T-cell (primary cell): ENCODE measurements around the gene WWTR1. TPM values are rescaled to one million over a fixed set of nuclear protein-coding genes. Genes with fewer than 3 reads are reported as not detected.

Experiments
- ATAC-seq, 4 experiments: fragments of 200-7000 bp in 3 of 4; fragments of 150-1000 bp in 1 of 4; cut with Tn5 transposase; replicated peaks in 1 of 4; 1 replicate in 3 of 4; 2 replicates in 1 of 4; pipeline ENCODE4 v1.10.0; 2021; ENCODE audit warnings: moderate library complexity in 3 of 4, mild to moderate bottlenecking in 2 of 4, moderate number of reproducible peaks in 1 of 4
- CTCF ChIA-PET, 2 donors: fragments of 300-600 bp; sonication (Branson Sonifier 250); formaldehyde crosslinking; loops; one replicate each; lab custom pipeline; 2022; ENCODE audit warnings: antibody characterized with exemption in 2 of 2; lab: Charles Lee
- POLR2A ChIA-PET, 2 donors: fragments of 300-600 bp; sonication (Branson Sonifier 250); formaldehyde crosslinking; loops; one replicate each; lab custom pipeline; 2022; ENCODE audit warnings: antibody characterized with exemption in 2 of 2; lab: Charles Lee
- DNase-seq, 35 experiments: peaks; one replicate each; pipeline versions ENCODE4 v3.0.0 to v3.0.0-alpha.2; 2013 to 2023
- H3K27ac ChIP-seq: one replicate; pipeline ENCODE4 v1.5.1; 2013; ENCODE audit warnings: low read length
- H3K27me3 ChIP-seq, 2 experiments: replicated peaks in 1 of 2; 1 replicate in 1 of 2; 2 replicates in 1 of 2; pipeline versions ENCODE4 v1.6.1 to v1.7.0; 2013; ENCODE audit warnings: low read length in 1 of 2, mixed read lengths in 1 of 2; ENCODE audit not compliant: control insufficient read depth in 2 of 2, insufficient read depth in 2 of 2; ENCODE audit errors: extremely low read depth in 1 of 2
- H3K36me3 ChIP-seq, 2 donors: 1 replicate in 1 of 2; 2 replicates in 1 of 2; pipeline versions ENCODE4 v1.6.1 to v1.7.0; 2013; ENCODE audit warnings: low read length in 1 of 2; ENCODE audit not compliant: control insufficient read depth in 2 of 2, insufficient read depth in 1 of 2; ENCODE audit errors: extremely low read depth in 1 of 2
- H3K4me1 ChIP-seq, 2 experiments: 1 replicate in 1 of 2; 2 replicates in 1 of 2; pipeline versions ENCODE4 v1.6.1 to v1.7.0; 2013; ENCODE audit warnings: low read length in 2 of 2, mixed read lengths in 1 of 2; ENCODE audit not compliant: insufficient read depth in 2 of 2, control insufficient read depth in 1 of 2; ENCODE audit errors: extremely low read depth in 1 of 2
- H3K4me3 ChIP-seq, 2 donors: 1 replicate in 1 of 2; 2 replicates in 1 of 2; pipeline versions ENCODE4 v1.5.1 to v1.7.0; 2013; ENCODE audit warnings: mild to moderate bottlenecking in 2 of 2, low read length in 1 of 2, moderate library complexity in 1 of 2; ENCODE audit not compliant: control insufficient read depth in 1 of 2; ENCODE audit errors: extremely low read depth in 1 of 2
- H3K9me3 ChIP-seq: 2 replicates; pipeline ENCODE4 v1.7.0; 2013
- H3K27ac Mint-ChIP-seq, 2 donors: one replicate each; pipeline ENCODE4 v1.8.0; 2020 to 2021; ENCODE audit warnings: mild to moderate bottlenecking in 2 of 2, mixed read lengths in 2 of 2
- H3K27me3 Mint-ChIP-seq, 2 donors: one replicate each; pipeline ENCODE4 v1.8.0; 2021 to 2022; ENCODE audit warnings: mixed read lengths in 2 of 2
- H3K36me3 Mint-ChIP-seq: one replicate; pipeline ENCODE4 v1.8.0; 2021; ENCODE audit warnings: mixed read lengths
- H3K4me1 Mint-ChIP-seq, 3 donors: one replicate each; pipeline ENCODE4 v1.8.0; 2020 to 2022; ENCODE audit warnings: mixed read lengths in 3 of 3, mild to moderate bottlenecking in 1 of 3
- H3K4me3 Mint-ChIP-seq, 3 donors: one replicate each; pipeline ENCODE4 v1.8.0; 2020 to 2022; ENCODE audit warnings: mild to moderate bottlenecking in 3 of 3, mixed read lengths in 3 of 3, moderate library complexity in 3 of 3
- H3K9me3 Mint-ChIP-seq, 3 donors: one replicate each; pipeline ENCODE4 v1.8.0; 2020 to 2022; ENCODE audit warnings: mixed read lengths in 3 of 3
- WGBS: methylation state at CpG from one replicate; pipeline ENCODE4 v1.1.5; 2013; ENCODE audit warnings: missing lambda C conversion rate; ENCODE audit not compliant: insufficient coverage; 5-methylcytosine and 5-hydroxymethylcytosine counted together
- total RNA-seq, 35 experiments: library from RNA in 6 of 35; stranded (reverse) in 6 of 35; fragments of 120-200 nt in 1 of 35; gene quantifications; one replicate each; pipeline versions ENCODE4 v1.2.1 to v1.2.4 and lab custom pipeline; 2013 to 2026

The WWTR1 gene
- total RNA-seq, 5 donors from 2014 or later (not counting 1 experiment from before 2014, with no cell fraction given): 0.43 to 1.6 (median 1.1) TPM

DNA sequence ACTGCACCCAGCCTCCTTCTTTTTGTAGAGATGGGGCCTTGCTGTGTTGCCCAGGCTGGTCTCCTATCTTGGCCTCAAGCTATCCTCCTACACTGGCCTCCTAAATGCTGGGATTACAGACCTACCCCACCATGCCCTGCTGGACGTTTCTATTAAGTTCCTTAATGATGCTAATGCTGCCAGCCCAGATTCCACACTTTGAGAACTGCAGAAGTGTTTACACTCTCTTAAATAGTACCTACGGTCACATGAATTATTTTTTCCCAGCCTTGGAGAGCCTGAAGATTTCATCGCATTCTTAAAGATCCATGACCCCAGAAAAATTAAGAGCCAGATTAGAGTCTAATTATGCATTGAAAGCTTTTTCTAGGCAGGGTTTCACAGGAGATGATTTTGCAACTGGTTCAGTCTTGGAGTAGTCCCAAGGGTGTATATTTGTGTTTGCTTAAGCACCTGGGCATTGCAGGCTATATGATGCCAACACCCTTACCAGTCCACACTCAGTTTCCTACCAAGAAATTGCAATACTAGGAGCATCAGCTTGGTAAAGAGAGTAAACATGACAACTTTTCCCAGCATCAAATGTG lies 146.7 kb downstream of the WWTR1 start:
- Histone ChIP-seq H3K4me1 (no peaks in the 10 kb centered on the region), H3K27me3 (peaks cover 0 to 6% of the 10 kb centered on the region in 2 experiments), H3K27ac (no peak overlapping the region), H3K4me3 (no peak overlapping the region), H3K36me3 (no peaks in the 10 kb centered on the region), H3K9me3 (no peaks in the 10 kb centered on the region)
- ATAC-seq (no peak), DNase-seq (no peak)
- ChIA-PET CTCF (interaction anchor here in 1 of 2 donors (0.6 kb wide), 1 partner anchor 213 kb away, joined by 3 read pairs; no protein-coding TSS in a partner anchor), POLR2A (no interaction called here)
- H3K36me3 Mint-ChIP-seq: no peaks in the 10 kb centered on the region
- H3K27me3 Mint-ChIP-seq: peaks cover 11 to 19% of the 10 kb centered on the region in 2 donors
- 56% methylated on average over 2 of the region's 3 CpGs for WGBS
- no peaks in the 10 kb centered on the region for H3K9me3 Mint-ChIP-seq
- H3K4me1 Mint-ChIP-seq: peaks cover 11 to 13% (median 12%) of the 10 kb centered on the region in 3 donors
- H3K27ac Mint-ChIP-seq: no peak overlapping the region
- no peak overlapping the region for H3K4me3 Mint-ChIP-seq

DNA sequence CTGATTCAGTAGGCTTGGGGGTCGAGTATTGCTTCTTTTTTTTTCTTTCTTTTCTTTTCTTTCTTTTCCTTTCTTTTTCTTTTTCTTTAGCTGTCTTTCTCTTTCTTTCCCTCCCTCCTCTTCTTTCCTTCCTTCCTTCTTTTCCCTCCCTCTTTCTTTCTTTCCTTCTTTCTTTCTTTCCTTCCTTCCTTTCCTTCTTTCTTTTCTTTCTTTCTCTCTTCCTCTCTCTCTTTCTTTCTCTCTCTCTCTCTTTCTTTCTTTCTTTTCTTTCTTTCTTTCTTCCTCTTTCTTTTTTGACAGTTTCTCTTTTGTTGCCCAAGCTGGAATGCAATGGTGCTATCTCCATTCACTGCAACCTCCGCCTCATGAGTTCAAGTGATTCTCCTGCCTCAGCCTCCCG lies 147.3 kb downstream of the WWTR1 start:
- Mint-ChIP-seq H3K36me3 (no peaks in the 10 kb centered on the region), H3K4me1 (peaks cover 11 to 13% (median 12%) of the 10 kb centered on the region in 3 donors), H3K27ac (no peak overlapping the region), H3K4me3 (no peak overlapping the region), H3K9me3 (no peaks in the 10 kb centered on the region), H3K27me3 (peaks cover 11 to 19% of the 10 kb centered on the region in 2 donors)
- ATAC-seq (no peak), DNase-seq (no peak)
- H3K36me3 ChIP-seq: no peaks in the 10 kb centered on the region
- CTCF ChIA-PET: interaction anchor here in 1 of 2 donors (0.5 kb wide), 1 partner anchor 26 kb away, joined by 3 read pairs; no protein-coding TSS in a partner anchor
- no peak overlapping the region for H3K4me3 ChIP-seq
- no peaks in the 10 kb centered on the region for H3K9me3 ChIP-seq
- POLR2A ChIA-PET: no interaction called here
- peaks cover 0 to 6% of the 10 kb centered on the region in 2 experiments for H3K27me3 ChIP-seq
- H3K27ac ChIP-seq: no peak overlapping the region
- 100% methylated on average over 2 of the region's 3 CpGs for WGBS
- no peaks in the 10 kb centered on the region for H3K4me1 ChIP-seq

GRCh38 chr3:149509526-149509925 lies 148.3 kb downstream of the WWTR1 start:
- peaks cover 11 to 13% (median 12%) of the 10 kb centered on the region in 3 donors for H3K4me1 Mint-ChIP-seq

DNA sequence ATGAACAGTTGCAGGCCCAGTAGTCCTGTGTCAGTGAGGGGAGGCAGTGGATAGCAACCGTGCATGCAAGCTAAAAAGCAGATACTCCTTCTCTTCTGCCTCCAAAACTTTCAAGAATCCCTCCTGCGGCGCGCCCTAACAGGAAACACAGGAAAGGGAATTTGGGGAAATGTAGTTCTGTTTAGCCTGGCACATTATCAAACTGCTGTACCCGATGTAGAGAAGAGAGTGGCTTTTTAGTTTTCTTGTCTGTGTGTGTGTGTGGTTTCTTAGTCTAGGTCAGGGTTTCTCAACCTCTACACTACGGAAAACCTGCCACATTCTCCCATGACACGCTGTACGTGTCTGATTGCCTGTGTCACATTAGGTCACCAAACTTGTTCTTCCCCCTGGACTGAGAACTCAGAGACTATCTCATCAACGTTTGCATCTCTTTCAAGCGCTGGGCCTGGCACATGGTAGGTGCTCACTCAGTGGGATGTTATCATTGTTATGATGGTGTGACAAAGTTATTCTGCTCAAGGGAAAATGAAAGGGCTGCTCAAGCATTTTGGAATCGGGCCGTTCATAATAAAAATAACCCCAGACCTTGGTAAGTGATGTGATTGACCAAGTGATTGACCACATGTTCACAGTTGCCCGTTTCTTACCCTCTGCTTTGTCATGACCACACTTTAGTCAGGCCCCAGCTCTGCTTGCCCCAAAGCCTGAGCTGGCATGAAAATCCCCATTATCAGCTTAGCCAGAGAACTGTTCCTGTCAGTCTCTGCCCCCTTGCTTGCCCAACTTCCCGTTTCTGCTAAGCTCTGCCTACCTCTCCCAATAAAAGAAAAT lies 150.1 kb downstream of the WWTR1 start:
- CTCF ChIA-PET: no interaction called here
- H3K4me1 Mint-ChIP-seq: peaks cover 11 to 13% (median 12%) of the 10 kb centered on the region in 3 donors
- H3K27ac ChIP-seq: no peak overlapping the region
- WGBS: 24% methylated on average over 7 of the region's 14 CpGs
- DNase-seq (peak in 1 of 35 experiments; percentile 21), ATAC-seq (no peak)
- H3K36me3 ChIP-seq: no peaks in the 10 kb centered on the region
- H3K27ac Mint-ChIP-seq: no peak overlapping the region
- no peaks in the 10 kb centered on the region for H3K9me3 ChIP-seq
- H3K4me3 ChIP-seq: no peak overlapping the region
- H3K27me3 ChIP-seq: peaks cover 0 to 6% of the 10 kb centered on the region in 2 experiments
- H3K9me3 Mint-ChIP-seq: no peaks in the 10 kb centered on the region
- no peak overlapping the region for H3K4me3 Mint-ChIP-seq
- peaks cover 9 to 18% of the 10 kb centered on the region in 2 donors for H3K27me3 Mint-ChIP-seq
- no peaks in the 10 kb centered on the region for H3K4me1 ChIP-seq
- POLR2A ChIA-PET: no interaction called here
- H3K36me3 Mint-ChIP-seq: no peaks in the 10 kb centered on the region

More at GRCh38 chr3:149509526-149509925, 148.3 kb downstream of the WWTR1 start:
- no peaks in the 10 kb centered on the region for H3K4me1 ChIP-seq
- H3K36me3 ChIP-seq: no peaks in the 10 kb centered on the region
- H3K9me3 Mint-ChIP-seq: no peaks in the 10 kb centered on the region
- ATAC-seq (no peak), DNase-seq (no peak)
- no peaks in the 10 kb centered on the region for H3K36me3 Mint-ChIP-seq
- WGBS: no CpG with 5 or more reads among the region's 3 CpGs
- H3K27me3 ChIP-seq: peaks cover 0 to 6% of the 10 kb centered on the region in 2 experiments
- no peak overlapping the region for H3K4me3 ChIP-seq
- H3K27me3 Mint-ChIP-seq: peaks cover 11 to 19% of the 10 kb centered on the region in 2 donors
- POLR2A ChIA-PET: no interaction called here
- H3K9me3 ChIP-seq: no peaks in the 10 kb centered on the region
- CTCF ChIA-PET: interaction anchor here in 1 of 2 donors (0.6 to 0.7 kb wide), 2 partner anchors 13 to 389 kb away, joined by 3 read pairs; no protein-coding TSS in a partner anchor
- no peak overlapping the region for H3K27ac ChIP-seq
- no peak overlapping the region for H3K4me3 Mint-ChIP-seq
- no peak overlapping the region for H3K27ac Mint-ChIP-seq

DNA sequence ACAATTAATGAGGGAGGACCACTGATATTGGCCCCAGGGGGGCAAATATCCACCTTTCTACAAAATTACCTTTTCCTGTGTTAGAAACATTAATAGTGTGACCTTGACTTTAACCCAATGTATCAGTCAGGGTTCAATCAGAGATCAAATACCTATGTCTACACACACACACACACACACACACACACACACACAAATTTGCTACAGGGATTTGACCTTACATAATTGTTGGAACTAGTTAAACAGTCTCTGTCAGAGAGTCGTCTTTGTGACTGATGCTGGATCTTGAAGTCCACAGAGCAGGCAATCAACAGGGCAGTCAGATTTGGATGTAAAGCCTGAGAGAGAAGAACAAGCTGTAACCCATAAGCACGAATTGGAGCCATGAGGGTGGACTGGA lies 150.9 kb downstream of the WWTR1 start:
- CTCF ChIA-PET: no interaction called here

GRCh38 chr3:149506540-149506939 lies 151.3 kb downstream of the WWTR1 start:
- Histone ChIP-seq H3K4me3 (no peak overlapping the region), H3K27ac (no peak overlapping the region), H3K9me3 (no peaks in the 10 kb centered on the region), H3K36me3 (no peaks in the 10 kb centered on the region), H3K27me3 (peaks cover 0 to 4% of the 10 kb centered on the region in 2 experiments), H3K4me1 (no peaks in the 10 kb centered on the region)
- Mint-ChIP-seq H3K9me3 (no peaks in the 10 kb centered on the region), H3K27ac (no peak overlapping the region), H3K4me1 (peaks cover 6 to 13% (median 8%) of the 10 kb centered on the region in 3 donors), H3K36me3 (no peaks in the 10 kb centered on the region), H3K27me3 (peaks cover 4 to 11% of the 10 kb centered on the region in 2 donors), H3K4me3 (no peak overlapping the region)
- POLR2A ChIA-PET: no interaction called here
- ATAC-seq: no peak
- WGBS: no CpG with 5 or more reads among the region's 1 CpG
- DNase-seq: no peak
- CTCF ChIA-PET: no interaction called here

More for the DNA sequence above, 150.9 kb downstream of the WWTR1 start:
- no peak for DNase-seq
- peaks cover 4 to 11% of the 10 kb centered on the region in 2 donors for H3K27me3 Mint-ChIP-seq
- H3K4me3 Mint-ChIP-seq: no peak overlapping the region
- no peak overlapping the region for H3K4me3 ChIP-seq
- H3K27ac Mint-ChIP-seq: no peak overlapping the region
- POLR2A ChIA-PET: no interaction called here
- 58% methylated on average over 2 of the region's 2 CpGs for WGBS
- peaks cover 0 to 4% of the 10 kb centered on the region in 2 experiments for H3K27me3 ChIP-seq
- H3K36me3 Mint-ChIP-seq: no peaks in the 10 kb centered on the region
- H3K27ac ChIP-seq: no peak overlapping the region
- no peaks in the 10 kb centered on the region for H3K9me3 Mint-ChIP-seq
- no peaks in the 10 kb centered on the region for H3K9me3 ChIP-seq
- peaks cover 6 to 13% (median 8%) of the 10 kb centered on the region in 3 donors for H3K4me1 Mint-ChIP-seq
- no peak for ATAC-seq
- H3K36me3 ChIP-seq: no peaks in the 10 kb centered on the region
- H3K4me1 ChIP-seq: no peaks in the 10 kb centered on the region
